ENCODE results near the gene PPP2R3A.
"Not testable (repeated sequence)": the region's sequence is repeated elsewhere in the genome, so short reads cannot be mapped to it uniquely, and the experiment has no call there.

The PPP2R3A gene

DNA sequence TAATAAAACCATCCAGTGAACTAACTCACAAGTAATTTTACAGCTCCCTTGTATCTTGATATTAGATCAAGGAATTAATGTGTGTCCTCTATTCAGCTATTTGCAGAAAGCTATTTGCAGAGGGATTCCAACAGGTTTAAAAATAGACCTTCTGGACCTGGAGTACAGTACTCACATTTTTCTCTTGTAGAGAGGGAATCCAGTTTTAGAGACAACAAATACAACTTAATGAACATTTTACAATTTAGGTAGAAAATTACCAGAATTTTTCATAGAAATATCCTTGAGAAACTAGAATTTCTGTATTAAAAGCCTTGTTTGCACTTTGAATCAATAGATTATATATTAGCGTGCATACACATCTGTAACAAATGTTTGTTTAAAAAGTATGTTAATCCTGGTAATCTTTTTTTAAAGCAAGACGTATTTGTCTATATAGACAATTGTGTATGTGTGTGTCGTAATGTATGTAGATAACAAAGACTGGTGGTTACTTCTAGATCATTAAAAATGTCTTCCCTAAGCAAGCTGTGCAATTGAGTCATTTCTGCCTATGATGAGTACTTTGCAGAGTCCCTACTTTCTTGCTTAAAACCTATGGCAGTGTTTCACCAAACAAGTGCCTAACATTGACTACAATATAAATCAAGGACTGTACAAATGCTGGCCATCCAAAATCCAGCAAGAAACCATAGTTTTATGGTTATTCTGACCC, 57.9 kb downstream of the PPP2R3A start:
- DNase-seq, result no peak

DNA sequence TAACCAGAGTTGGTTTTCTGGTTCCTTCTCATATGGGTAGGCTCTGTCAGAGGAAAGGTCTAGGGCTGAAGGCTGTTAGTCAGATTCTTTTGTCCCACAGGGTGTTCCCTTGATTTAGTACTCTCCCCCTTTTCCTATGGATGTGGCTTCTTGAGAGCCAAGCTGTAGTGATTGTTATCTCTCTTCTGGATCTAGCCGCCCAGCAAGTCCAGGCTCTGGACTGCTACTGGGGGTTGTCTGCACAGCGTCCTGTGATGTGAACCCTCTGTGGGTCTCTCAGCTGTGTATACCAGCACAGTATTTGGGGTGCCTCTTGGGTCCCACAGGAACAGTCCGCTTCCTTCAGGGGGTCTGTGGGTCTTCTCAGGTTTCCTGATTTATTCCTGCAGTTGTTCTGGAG, 70.8 kb downstream of the PPP2R3A start:
- DNase-seq, result no peak

DNA sequence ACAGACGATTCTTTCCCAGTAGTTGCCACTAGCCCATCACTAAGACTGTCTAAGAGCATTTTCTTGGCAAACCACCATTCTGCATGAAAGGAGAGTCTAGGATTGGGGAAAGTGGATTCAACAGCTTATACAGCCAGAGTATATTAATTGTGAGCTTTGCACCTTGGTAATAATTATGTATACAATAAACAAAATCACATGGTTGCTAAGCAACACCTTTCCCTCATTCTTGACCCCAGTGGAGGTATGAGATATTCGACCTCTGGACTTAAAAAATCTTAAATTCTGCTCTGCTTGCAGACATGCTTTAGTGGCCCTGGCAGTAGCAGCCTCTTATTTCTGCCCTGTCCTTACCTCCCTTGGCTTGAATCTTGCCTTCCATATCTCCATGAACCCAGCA, 73.1 kb downstream of the PPP2R3A start:
- DNase-seq, result no peak

DNA sequence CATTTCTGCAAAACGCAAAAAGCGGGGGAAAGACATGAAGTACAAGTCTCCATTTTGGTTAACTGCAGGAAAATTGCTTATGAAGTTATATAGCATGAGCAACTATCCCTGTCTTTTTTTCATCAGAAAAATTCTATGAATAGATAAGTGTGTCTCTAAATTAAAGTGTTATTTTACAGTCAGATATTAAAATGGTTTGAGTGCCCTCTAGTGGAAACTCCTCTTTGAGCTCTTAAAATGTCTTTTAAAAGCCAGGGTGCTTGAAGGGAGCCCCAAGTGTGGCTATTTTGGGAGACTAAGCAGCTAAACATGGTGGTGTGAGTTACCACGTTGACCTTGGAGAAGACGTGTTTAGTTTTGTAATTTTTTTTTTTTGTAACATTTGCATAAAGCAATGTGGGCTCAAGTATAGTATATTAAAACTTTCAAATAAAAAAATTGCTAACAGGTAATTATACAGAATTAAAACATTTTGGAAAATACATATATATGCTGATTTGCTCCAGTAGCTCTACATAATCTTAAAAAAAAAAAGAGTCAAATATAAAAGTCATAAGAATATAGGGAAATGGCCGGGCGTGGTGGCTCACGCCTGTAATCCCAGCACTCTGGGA, 77.2 kb downstream of the PPP2R3A start:
- DNase-seq, result peak; percentile 14

DNA sequence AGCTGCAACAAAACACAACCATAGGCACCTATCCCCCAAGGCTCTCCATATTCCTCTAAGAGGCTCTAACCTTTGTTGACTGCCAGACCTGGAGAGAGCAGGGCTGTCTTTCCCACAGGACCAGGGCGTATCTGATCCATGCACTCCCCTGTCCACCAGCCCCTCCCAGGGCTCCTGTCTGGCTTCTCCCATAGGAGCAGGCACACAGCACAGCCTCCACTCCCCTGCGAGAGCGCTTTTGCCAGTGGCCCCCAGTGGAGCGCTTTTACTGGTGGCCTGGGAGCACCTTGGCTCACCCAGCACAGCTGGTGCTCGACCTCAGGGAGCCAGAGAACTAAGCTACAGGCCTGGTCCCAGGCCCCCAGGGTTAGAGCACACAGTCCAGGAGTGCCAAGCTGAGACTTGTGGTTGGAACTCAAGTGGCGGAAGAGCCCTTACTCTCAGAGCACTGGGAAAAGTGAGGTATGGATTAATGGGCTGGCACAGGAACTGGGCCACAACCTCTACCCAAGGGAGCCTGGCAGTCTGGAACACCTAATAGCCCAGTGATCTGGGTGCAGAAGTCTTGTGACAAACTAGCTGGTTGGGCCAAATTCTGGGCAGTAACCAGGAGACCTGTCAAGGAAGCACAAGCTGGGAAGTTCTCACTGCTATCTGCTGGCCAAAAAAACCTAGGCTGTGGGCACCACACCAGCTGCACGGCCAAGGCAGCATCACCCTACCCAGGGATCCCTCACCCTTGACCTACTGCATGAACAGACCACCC, 79.6 kb downstream of the PPP2R3A start:
- DNase-seq, result no peak

DNA sequence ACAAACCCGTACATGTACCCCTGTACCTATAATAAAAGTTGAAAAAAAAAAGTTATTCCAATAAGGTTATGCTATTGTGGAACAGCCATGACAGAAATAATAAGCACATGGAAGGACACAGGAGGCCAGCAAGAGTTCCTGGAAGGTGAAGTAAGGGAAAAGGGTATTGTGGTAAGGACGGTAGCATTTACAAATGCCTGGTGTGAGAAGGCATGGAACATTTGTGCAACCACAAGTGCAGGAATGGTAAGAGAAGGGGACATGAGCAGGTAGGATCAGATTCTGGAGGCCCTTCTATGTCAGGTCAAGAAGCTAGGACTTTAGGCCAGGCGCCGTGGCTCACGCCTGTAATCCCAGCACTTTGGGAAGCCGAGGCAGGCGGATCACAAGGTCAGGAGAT, 82.5 kb downstream of the PPP2R3A start:
- DNase-seq, result no peak

DNA sequence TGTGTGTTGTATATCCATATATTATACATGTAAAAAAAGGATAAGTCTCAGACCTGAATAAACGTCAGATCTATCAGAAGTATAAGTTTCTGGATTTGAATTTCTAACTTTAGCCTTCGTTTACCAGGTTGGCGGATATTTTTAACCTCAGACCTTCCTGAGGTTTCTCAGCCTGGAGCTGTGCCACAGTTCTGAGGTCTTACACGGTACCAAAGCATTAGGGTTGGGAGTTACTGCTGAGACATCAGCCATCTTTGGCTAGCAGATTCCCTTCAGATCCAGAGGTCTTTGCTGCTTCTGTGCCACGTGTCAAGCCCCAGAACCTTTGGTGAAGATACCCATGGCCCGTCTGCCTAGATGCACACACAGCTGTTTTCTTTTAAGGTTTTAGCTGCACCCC, 84.7 kb downstream of the PPP2R3A start:
- no peak for DNase-seq

DNA sequence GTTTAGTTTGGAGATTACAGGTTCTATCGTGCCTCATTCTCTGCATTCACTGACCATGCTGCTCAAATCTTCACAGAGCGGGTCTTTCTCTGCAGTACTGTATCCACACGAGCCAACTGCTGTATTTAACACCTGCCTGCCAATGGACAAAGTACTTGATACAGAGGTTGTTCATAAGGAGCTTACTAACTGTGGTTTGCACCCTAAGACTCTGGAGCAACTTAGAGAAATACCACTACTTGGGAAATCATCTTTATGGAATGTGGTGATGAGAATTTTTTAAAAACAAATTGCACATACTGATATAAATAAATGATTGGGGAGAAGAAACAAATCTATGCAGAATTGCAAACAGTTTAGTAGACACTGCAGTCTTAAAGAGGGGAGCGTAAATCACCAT, 90.0 kb downstream of the PPP2R3A start:
- no peak for DNase-seq

DNA sequence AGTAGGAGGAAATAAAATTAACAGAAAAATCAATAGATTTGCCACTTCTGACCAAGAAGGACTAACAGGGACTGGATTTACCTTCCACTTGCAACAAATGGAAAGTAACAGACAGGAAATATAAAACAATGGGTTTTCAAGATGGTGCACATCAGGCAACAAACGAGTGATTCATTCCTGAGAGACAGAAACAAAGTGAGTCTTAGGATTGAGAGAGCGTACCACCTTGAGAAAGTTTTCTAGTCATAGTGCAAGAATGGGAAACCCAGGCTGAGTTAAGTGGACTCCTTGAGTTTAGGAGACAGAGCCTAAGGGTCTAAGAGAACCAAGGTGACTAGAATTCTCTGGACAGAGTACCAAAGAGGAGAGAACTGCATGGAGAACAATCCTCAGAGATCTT, 101.7 kb downstream of the PPP2R3A start:
- no peak for DNase-seq

DNA sequence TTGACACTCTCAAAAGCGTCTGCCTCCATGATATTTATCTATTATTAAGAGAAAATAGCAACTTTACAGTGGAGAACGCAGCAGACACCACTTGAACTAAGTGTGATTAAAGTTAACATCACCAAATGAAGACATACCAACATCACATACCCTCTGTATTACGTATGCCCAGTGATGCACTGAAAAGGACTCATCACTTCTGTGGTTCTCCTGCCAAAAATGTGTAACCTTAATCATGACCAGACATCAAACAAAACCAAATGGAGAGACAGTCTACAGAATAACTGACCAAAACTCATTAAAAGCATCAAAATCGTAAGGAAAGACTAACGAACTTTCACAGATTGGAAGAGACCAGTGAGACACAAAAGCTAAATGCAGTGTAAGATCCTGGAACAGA, 103.2 kb downstream of the PPP2R3A start:
- DNase-seq, result no peak

DNA sequence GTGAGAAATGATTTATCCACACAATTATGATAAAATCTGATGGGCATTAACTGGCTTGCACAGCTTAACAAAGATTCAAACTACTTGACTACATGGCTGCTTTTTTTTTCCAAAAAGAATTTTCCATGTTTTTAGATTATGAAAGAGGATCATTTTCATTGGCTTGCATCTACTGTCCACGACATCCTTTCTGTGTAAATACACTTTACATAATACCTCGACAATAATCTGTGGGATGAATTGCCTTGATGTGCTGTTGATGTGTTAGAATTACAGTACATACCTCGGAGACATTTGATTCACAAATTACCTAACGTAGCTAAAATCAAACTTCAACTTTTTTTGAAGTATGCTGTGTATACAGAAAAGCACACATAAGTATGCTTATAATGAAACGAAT, 104.4 kb downstream of the PPP2R3A start:
- no peak for DNase-seq

DNA sequence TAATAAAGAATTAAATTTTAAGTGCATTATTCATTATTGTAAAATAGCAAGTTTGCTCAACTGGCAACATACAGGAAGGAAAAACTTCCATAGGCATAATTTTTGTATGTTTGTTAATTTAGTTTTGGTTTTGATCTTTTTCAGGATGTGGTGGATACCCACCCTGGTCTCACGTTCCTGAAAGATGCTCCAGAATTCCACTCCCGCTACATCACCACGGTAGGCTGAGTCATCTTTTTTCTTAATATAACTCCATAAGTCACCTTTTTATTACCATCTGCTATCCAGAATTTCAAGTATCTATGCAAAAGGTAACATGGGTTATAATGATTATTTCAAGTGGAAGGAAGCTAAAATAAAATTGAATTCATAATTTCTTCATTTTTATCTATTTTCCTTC, 104.8 kb downstream of the PPP2R3A start:
- DNase-seq, result no peak

DNA sequence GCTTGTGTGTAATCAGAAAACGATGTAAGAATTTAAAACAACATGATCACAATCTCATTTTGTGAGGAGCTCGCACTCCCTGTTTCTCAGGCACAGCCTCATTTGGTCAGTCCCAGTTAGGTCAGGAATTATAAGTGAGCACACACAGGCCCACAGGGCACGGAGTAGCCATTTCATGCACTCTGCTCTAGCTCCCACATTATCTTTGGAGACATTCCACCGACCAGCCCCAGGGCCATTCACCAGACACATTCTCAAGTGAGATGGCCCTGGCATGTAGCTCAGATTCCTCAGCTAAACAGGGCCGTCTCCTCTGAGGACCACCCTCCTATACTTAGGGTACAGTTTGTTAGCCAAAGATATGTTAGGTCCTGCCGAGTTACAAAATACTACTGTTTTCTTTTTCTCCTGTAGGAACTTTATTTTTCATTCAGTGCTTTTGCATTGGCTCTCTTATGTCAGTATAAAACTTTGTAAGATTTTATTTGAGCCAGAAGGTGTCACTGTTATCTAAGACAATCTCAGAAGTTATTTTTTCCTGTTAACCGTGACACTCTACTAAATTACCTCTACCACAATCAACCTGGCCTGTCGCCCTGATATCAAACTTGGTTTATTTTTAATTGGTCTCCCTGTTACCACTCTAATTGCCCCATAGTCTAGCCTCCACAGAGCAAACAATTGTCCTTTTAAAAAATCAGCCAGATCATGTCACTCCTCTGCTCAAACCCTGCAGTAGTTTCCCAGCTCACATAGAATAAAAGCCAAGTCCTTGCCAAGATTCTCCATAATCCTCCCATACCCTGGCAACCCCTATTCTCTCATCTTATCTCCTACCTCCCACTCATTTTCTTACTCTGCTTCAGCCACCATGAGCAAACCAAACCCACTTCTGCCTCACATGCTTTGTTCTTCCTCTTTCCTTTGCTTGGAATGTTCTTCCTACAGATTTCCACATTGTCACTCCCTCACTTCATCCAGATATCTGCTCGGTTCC, 105.7 kb downstream of the PPP2R3A start:
- DNase-seq, result no peak

DNA sequence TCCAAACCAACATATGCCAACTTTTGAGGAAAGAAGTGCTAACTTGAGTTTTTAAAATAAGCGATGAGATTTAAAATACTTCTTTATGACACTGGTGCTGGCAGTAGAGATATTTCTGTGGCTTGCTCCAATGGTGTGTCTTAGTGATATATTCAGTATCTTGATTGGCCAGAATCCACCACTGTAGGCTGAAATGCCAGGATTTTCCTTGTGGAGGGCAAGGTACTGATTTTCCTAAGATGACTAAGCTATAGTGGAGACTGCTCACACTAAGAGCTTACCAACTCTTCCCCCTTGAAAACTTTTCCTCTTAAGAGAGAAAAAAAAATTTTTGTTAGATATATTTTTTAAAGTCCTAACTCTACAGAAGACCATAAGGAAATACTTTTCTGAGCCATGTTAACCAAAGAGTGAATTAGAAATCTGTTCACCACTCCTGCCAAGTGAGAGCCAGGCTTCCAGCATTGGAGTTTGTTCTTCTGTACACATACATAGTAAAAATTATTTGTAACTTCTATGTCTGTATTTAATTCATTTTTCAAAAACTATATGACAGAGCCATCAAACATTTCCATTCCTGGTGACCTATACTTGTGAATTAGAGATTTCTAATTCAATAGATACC, 109.1 kb downstream of the PPP2R3A start:
- no peak for DNase-seq

DNA sequence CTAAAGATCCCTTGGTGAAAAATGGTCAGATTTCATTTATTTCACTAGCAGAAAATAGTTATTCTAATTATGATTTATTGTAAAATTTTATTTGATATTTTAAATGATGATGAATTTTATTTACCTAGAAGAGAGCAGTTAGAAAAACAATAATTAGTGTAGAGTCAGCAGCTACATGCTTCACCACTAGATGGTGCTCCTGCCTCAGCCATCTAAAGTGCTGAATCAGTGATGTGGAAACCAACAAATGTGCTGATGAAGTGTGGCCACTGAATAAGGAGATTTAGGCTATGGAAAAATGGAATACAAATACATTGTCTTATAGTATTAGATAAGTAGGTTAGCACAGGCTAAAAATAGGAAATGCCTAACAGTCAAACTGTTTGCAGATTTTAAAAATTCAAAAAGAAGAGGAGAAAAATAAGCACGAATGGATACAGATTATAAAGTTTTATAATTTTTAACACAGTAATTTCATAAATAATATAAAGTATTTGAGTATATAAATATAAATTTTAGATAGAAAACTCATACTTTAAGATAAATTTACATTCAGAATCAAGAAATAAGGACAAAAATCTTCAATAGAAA, 109.8 kb downstream of the PPP2R3A start:
- DNase-seq, result no peak

DNA sequence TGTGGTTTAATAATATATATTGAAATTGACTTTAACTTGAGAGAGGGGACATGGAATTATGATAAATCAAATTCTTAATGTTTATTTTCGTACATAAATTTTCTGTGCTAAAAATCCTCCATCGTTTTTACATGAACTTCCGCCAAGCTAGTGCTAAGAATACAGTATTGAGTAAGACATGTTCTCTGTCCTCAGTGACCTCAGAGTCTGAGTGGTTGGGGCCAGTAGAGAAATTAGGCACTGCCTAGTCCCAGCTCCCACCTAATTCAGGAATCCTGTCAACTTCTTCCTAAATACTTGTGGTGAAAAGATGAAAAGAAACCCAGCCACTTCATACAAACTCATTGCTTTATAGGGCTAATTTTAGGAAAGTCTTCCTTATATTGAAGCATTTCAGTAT, 110.3 kb downstream of the PPP2R3A start:
- no peak for DNase-seq

DNA sequence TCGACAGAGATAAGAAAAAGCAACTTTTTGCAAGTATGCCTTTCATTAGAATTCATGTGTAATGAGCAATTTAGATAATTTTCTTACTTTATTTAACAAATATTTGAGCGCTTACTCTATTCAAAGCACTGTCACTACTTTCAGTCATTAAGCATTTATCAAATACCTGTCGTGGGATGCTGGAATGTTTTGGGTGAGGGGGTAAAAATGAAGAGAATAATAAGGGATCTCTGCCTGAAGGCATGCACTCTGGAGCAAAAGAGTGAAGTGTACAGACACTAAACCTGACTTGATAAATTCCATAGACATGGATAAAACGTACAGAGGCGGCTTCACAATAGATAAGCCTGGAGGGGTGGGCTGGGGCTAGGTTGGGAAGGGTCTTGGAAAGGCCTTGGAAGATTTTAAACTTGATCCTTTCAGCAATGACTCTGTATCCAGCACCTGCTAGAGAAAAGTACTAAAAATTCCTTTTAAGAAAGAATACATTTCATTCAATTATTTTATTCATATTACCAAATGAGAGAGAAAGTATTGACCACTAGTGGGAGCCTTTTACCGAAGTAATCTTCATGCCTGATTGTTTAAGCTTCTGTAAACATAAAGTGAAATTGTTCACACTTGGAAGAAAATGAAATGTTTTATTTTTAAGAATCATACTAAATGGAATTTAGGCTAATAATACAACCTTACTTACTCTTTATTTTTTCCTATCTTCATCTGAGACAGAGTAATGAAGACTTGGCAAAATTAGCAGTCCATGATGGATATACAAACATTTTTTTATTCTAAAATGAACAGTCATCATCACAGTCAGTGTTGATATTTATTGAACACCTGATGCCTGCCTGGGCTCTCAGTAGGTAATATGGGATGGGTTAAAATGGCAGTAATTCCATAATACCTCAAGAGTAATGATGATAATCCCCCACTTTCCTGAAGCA, 113.2 kb downstream of the PPP2R3A start:
- no peak for DNase-seq

DNA sequence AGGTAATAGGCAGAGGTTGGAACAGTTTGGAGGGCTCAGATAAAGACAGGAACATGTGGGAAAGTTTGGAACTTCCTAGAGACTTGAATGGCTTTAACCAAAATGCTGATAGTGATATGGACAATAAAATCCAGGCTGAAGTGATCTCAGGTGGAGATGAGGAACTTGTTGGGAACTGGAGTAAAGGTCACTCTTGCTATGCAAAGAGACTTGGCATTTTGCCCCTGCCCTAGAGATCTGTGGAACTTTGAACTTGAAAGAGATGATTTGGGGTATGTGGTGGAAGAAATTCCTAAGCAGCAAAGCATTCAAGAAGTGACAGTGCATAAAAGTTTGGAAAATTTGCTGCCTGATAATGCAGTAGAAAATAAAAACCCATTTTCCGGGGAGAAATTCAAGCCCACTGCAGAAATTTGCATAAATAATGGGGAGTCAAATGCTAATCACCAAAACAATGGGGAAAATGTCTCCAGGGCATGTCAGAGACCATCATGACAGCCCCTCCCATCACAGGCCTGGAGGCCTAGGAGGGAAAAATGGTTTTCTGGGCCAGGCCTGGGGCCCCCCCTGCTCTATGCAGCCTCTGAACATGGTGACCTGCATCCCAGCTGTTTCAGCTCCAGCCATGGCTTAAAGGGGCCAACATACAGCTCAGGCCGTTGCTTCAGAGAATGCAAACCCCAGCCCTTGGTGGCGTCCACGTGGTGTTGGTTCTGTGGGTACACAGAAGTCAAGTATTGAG, 118.3 kb downstream of the PPP2R3A start:
- not testable (repeated sequence) for DNase-seq

DNA sequence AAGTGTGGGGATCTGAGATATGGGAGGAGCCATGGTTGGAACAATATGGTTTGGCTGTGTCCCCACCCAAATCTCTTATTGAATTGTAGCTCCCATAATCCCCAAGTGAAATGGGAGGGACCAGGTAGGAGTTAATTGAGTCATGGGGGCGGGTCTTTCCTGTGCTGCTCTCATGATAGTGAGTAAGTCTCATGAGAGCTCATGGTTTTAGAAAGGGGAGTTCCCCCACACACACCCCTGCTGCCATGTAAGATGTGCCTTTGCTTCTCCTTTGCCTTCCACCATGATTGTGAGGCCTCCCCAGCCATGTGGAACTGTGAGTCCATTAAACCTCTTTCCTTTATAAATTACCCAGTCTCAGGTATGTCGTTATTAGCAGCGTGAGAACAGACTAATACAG, 119.5 kb downstream of the PPP2R3A start:
- not testable (repeated sequence) for DNase-seq

DNA sequence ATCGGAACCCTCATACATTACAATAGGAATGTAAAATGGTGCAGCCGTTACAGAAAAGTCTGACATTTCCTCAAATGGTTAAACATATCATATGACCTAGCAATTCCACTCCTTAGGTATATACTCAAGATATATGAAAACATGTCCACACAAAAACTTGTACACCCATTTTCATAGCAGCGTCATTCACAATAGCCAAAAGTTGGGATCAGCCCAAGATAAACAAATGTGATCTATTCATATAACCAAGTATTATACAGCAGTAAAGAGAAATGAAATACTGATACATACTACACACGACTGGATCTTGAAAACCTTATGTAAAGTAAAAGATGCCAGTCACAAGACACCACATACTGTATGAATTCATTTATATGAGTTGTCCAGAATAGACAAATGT, 128.2 kb downstream of the PPP2R3A start:
- DNase-seq, result no peak
